ENCODE measurements around the gene UBR3. TPM values are rescaled to one million over a fixed set of nuclear protein-coding genes. Genes with fewer than 3 reads are reported as not detected.

The UBR3 gene
- total and polyA plus RNA-seq, 2 of the 4 experiments (the other 2 are of a cell fraction), result 10.0 to 33.9 TPM

- no TSS peak for BruUV-seq (replicated peaks)
- no peak for DNase-seq
- Histone ChIP-seq H2AK9ac (replicated peaks; ENCODE audit: low read depth, low read length, poor library complexity) (no peak overlapping the region), H3K4me3 (ENCODE audit: insufficient read depth, low read depth, low read length) (no peak overlapping the region), H2BK15ac (ENCODE audit: low read depth, low read length) (no peak overlapping the region), H3K14ac (replicated peaks; ENCODE audit: low read depth, low read length) (no peak overlapping the region), H4K91ac (ENCODE audit: insufficient read depth, low read depth, low read length) (no peak overlapping the region), H4K8ac (ENCODE audit: low read depth in 2 of 2, low read length in 2 of 2) (no peak overlapping the region), H3K27me3 (ENCODE audit: control insufficient read depth, insufficient read depth, low read length) (no peaks in the 10 kb centered on the region), H3K18ac (ENCODE audit: low read depth, low read length) (no peak overlapping the region), H3K9ac (ENCODE audit: low read depth, low read length) (no peak overlapping the region), H2BK120ac (ENCODE audit: low read depth, low read length) (no peak overlapping the region), H3K36me3 (ENCODE audit: control insufficient read depth, insufficient read depth, low read length) (peaks cover 10% of the 10 kb centered on the region; the same call in 1 of the 2 replicates), H2BK20ac (ENCODE audit: low read depth, low read length) (no peak overlapping the region), H3K4ac (ENCODE audit: low read depth, low read length) (no peak overlapping the region), H3K9me3 (ENCODE audit: control insufficient read depth, insufficient read depth, low read length) (no peaks in the 10 kb centered on the region; the same call in 1 of the 2 replicates), H3K56ac (ENCODE audit: extremely low read depth, insufficient read depth, low read length) (no peak overlapping the region), H3K79me1 (ENCODE audit: low read depth in 1 of 2, low read length in 2 of 2) (peaks cover 0 to 4% of the 10 kb centered on the region in 2 experiments; a peak in 1 of 4 replicates), H2AK5ac (ENCODE audit: low read depth, low read length) (no peak overlapping the region), H3K27ac (ENCODE audit: insufficient read depth, low read length) (no peak overlapping the region), H4K20me1 (ENCODE audit: insufficient read depth, low read length) (no peaks in the 10 kb centered on the region), H4K5ac (ENCODE audit: low read depth, low read length) (no peak overlapping the region), H3K4me2 (ENCODE audit: low read depth, low read length) (no peak overlapping the region), H3K4me1 (ENCODE audit: control insufficient read depth, insufficient read depth, low read length) (no peaks in the 10 kb centered on the region), H2AFZ (replicated peaks; ENCODE audit: low read length, poor library complexity) (no peak overlapping the region), H2BK5ac (ENCODE audit: low read depth, low read length, poor library complexity, severe bottlenecking) (no peak overlapping the region), H3K23ac (ENCODE audit: low read depth, low read length) (no peak overlapping the region), H3K9me1 (ENCODE audit: insufficient read depth, low read length) (peaks cover 4% of the 10 kb centered on the region; the same call in 1 of the 2 replicates)
- no peak for ATAC-seq (ENCODE audit: low read depth)
- intact Hi-C loops (cut with micrococcal nuclease) (no loop called here), dilution Hi-C loops (cut with HindIII; ENCODE audit: low sequenced_read_pairs, unreplicated experiment) (no loop called here), in situ Hi-C loops (cut with MboI; ENCODE audit: low sequenced_read_pairs) (no loop called here)
- ChIA-PET CTCF (no interaction called here), POLR2A (ENCODE audit: unreplicated experiment) (no interaction called here)
- no peak for TF ChIP-seq CEBPB (IDR thresholded peaks at IDR 0.05; ENCODE audit: low read depth, low read length)
- TF ChIP-seq RAD21 (IDR thresholded peaks at IDR 0.05; ENCODE audit: low read length), result no peak
- TF ChIP-seq CHD1 (IDR thresholded peaks at IDR 0.05; ENCODE audit: low read depth, low read length), result no peak
- WGBS, 2 experiments (ENCODE audit: extremely low coverage in 2 of 2, insufficient read length in 1 of 2), result no CpG with 5 or more reads among the region's 4 CpGs
These were observed 171.8 kb downstream of the UBR3 start for GRCh38 chr2:169999054-169999453.
